Stimulated activated naive B cell treated with anti-CD40 and anti-IgM and Interleukin-4, amounts not matched to agents 10 μg/mL and 1 μg/mL and 100 μg/mL, for 72 hours (primary cell): ENCODE results near the gene PHACTR2.

Source experiments
- ATAC-seq, 2 donors: fragments of 150-1000 bp; cut with Tn5 transposase; replicated peaks; 2 replicates each; pipeline ENCODE4 v1.10.0; 2021; ENCODE audit warnings: moderate library complexity in 1 of 2
- DNase-seq: peaks from one replicate; pipeline ENCODE4 v3.0.0; 2021
- H3K27ac Mint-ChIP-seq: one replicate; pipeline ENCODE4 v1.8.0; 2022; ENCODE audit warnings: mild to moderate bottlenecking, mixed read lengths
- H3K27me3 Mint-ChIP-seq, 2 donors: one replicate each; pipeline ENCODE4 v1.8.0; 2022; ENCODE audit warnings: mixed read lengths in 2 of 2
- H3K36me3 Mint-ChIP-seq, 2 donors: one replicate each; pipeline ENCODE4 v1.8.0; 2022; ENCODE audit warnings: mixed read lengths in 2 of 2, mild to moderate bottlenecking in 1 of 2
- H3K4me1 Mint-ChIP-seq, 2 donors: one replicate each; pipeline ENCODE4 v1.8.0; 2022; ENCODE audit warnings: mixed read lengths in 2 of 2, mild to moderate bottlenecking in 1 of 2
- H3K4me3 Mint-ChIP-seq, 2 donors: one replicate each; pipeline ENCODE4 v1.8.0; 2022; ENCODE audit warnings: mild to moderate bottlenecking in 2 of 2, mixed read lengths in 2 of 2, moderate library complexity in 1 of 2
- H3K9me3 Mint-ChIP-seq, 2 donors: one replicate each; pipeline ENCODE4 v1.8.0; 2022; ENCODE audit warnings: mixed read lengths in 2 of 2, mild to moderate bottlenecking in 1 of 2

Gene PHACTR2

GRCh38 chr6:143746202-143747119, 68.7 kb downstream of the PHACTR2 start:
- no peaks in the 10 kb centered on the region for H3K36me3 Mint-ChIP-seq
- no peaks in the 10 kb centered on the region for H3K9me3 Mint-ChIP-seq
- H3K4me1 Mint-ChIP-seq, result peaks cover 0 to 5% of the 10 kb centered on the region in 2 donors
- H3K27me3 Mint-ChIP-seq, result no peaks in the 10 kb centered on the region
- ATAC-seq, result no peak
- no peak overlapping the region for H3K27ac Mint-ChIP-seq
- DNase-seq, result no peak
- no peak overlapping the region for H3K4me3 Mint-ChIP-seq

GRCh38 chr6:143747347-143747842, 69.6 kb downstream of the PHACTR2 start:
- no peaks in the 10 kb centered on the region for H3K9me3 Mint-ChIP-seq
- no peak overlapping the region for H3K4me3 Mint-ChIP-seq
- DNase-seq (no peak), ATAC-seq (no peak)
- H3K4me1 Mint-ChIP-seq, result peaks cover 0 to 5% of the 10 kb centered on the region in 2 donors
- H3K36me3 Mint-ChIP-seq, result no peaks in the 10 kb centered on the region
- H3K27ac Mint-ChIP-seq, result no peak overlapping the region
- no peaks in the 10 kb centered on the region for H3K27me3 Mint-ChIP-seq

GRCh38 chr6:143749891-143750290, 72.1 kb downstream of the PHACTR2 start:
- Mint-ChIP-seq H3K9me3 (no peaks in the 10 kb centered on the region), H3K4me1 (peaks cover 0 to 5% of the 10 kb centered on the region in 2 donors), H3K4me3 (no peak overlapping the region), H3K27me3 (no peaks in the 10 kb centered on the region), H3K27ac (no peak overlapping the region), H3K36me3 (no peaks in the 10 kb centered on the region)
- DNase-seq (no peak), ATAC-seq (no peak)

GRCh38 chr6:143750877-143751276, 73.1 kb downstream of the PHACTR2 start:
- Mint-ChIP-seq H3K27ac (no peak overlapping the region), H3K27me3 (no peaks in the 10 kb centered on the region), H3K4me1 (peaks cover 0 to under 1% of the 10 kb centered on the region in 2 donors), H3K4me3 (no peak overlapping the region), H3K9me3 (no peaks in the 10 kb centered on the region), H3K36me3 (peaks cover 0 to 5% of the 10 kb centered on the region in 2 donors)
- no peak for DNase-seq
- no peak for ATAC-seq

GRCh38 chr6:143752459-143752858, 74.7 kb downstream of the PHACTR2 start:
- ATAC-seq (no peak), DNase-seq (no peak)
- Mint-ChIP-seq H3K4me1 (no peaks in the 10 kb centered on the region), H3K27me3 (no peaks in the 10 kb centered on the region), H3K4me3 (no peak overlapping the region), H3K36me3 (peaks cover 0 to 8% of the 10 kb centered on the region in 2 donors), H3K9me3 (no peaks in the 10 kb centered on the region), H3K27ac (no peak overlapping the region)

GRCh38 chr6:143753678-143754077, 75.9 kb downstream of the PHACTR2 start:
- Mint-ChIP-seq H3K27me3 (no peaks in the 10 kb centered on the region), H3K4me1 (no peaks in the 10 kb centered on the region), H3K9me3 (no peaks in the 10 kb centered on the region), H3K27ac (no peak overlapping the region), H3K36me3 (peaks cover 0 to 8% of the 10 kb centered on the region in 2 donors), H3K4me3 (no peak overlapping the region)
- ATAC-seq (no peak), DNase-seq (no peak)

GRCh38 chr6:143754204-143754603, 76.4 kb downstream of the PHACTR2 start:
- ATAC-seq, result no peak
- no peaks in the 10 kb centered on the region for H3K27me3 Mint-ChIP-seq
- no peak for DNase-seq
- no peaks in the 10 kb centered on the region for H3K4me1 Mint-ChIP-seq
- peaks cover 0 to 8% of the 10 kb centered on the region in 2 donors for H3K36me3 Mint-ChIP-seq
- no peak overlapping the region for H3K27ac Mint-ChIP-seq
- H3K9me3 Mint-ChIP-seq, result no peaks in the 10 kb centered on the region
- no peak overlapping the region for H3K4me3 Mint-ChIP-seq

- H3K4me1 Mint-ChIP-seq, result no peaks in the 10 kb centered on the region
- H3K4me3 Mint-ChIP-seq, result no peak overlapping the region
- H3K27ac Mint-ChIP-seq, result no peak overlapping the region
- no peaks in the 10 kb centered on the region for H3K9me3 Mint-ChIP-seq
- no peak for ATAC-seq
- H3K27me3 Mint-ChIP-seq, result no peaks in the 10 kb centered on the region
- no peak for DNase-seq
- H3K36me3 Mint-ChIP-seq, result peaks cover 2 to 8% of the 10 kb centered on the region in 2 donors
Measured at GRCh38 chr6:143755301-143755744, 77.6 kb downstream of the PHACTR2 start.

- ATAC-seq, result no peak
- Mint-ChIP-seq H3K4me3 (no peak overlapping the region), H3K27me3 (no peaks in the 10 kb centered on the region), H3K27ac (no peak overlapping the region), H3K4me1 (peaks cover 0 to 2% of the 10 kb centered on the region in 2 donors), H3K36me3 (peaks cover 6 to 8% of the 10 kb centered on the region in 2 donors), H3K9me3 (no peaks in the 10 kb centered on the region)
- DNase-seq, result no peak
Measured at GRCh38 chr6:143757346-143757832, 79.6 kb downstream of the PHACTR2 start.

- ATAC-seq, result no peak
- H3K27ac Mint-ChIP-seq, result no peak overlapping the region
- H3K4me1 Mint-ChIP-seq, result peaks cover 0 to 2% of the 10 kb centered on the region in 2 donors
- no peaks in the 10 kb centered on the region for H3K9me3 Mint-ChIP-seq
- peaks cover 6 to 8% of the 10 kb centered on the region in 2 donors for H3K36me3 Mint-ChIP-seq
- H3K27me3 Mint-ChIP-seq, result no peaks in the 10 kb centered on the region
- no peak overlapping the region for H3K4me3 Mint-ChIP-seq
- no peak for DNase-seq
Measured at GRCh38 chr6:143758551-143758950, 80.8 kb downstream of the PHACTR2 start.

GRCh38 chr6:143759666-143760065, 81.9 kb downstream of the PHACTR2 start:
- Mint-ChIP-seq H3K36me3 (peaks cover 6 to 8% of the 10 kb centered on the region in 2 donors), H3K27me3 (no peaks in the 10 kb centered on the region), H3K4me1 (peaks cover 0 to 2% of the 10 kb centered on the region in 2 donors), H3K9me3 (no peaks in the 10 kb centered on the region), H3K4me3 (no peak overlapping the region), H3K27ac (no peak overlapping the region)
- DNase-seq, result no peak
- ATAC-seq, result no peak

GRCh38 chr6:143761074-143761473, 83.3 kb downstream of the PHACTR2 start:
- H3K27me3 Mint-ChIP-seq, result no peaks in the 10 kb centered on the region

GRCh38 chr6:143762126-143762525, 84.4 kb downstream of the PHACTR2 start:
- H3K27me3 Mint-ChIP-seq, result no peaks in the 10 kb centered on the region
- H3K4me3 Mint-ChIP-seq, result no peak overlapping the region
- DNase-seq (no peak), ATAC-seq (no peak)
- H3K4me1 Mint-ChIP-seq, result peaks cover 0 to 2% of the 10 kb centered on the region in 2 donors
- no peaks in the 10 kb centered on the region for H3K9me3 Mint-ChIP-seq
- no peak overlapping the region for H3K27ac Mint-ChIP-seq
- peaks cover 9 to 11% of the 10 kb centered on the region in 2 donors for H3K36me3 Mint-ChIP-seq

More at GRCh38 chr6:143761074-143761473, 83.3 kb downstream of the PHACTR2 start:
- peaks cover 7 to 9% of the 10 kb centered on the region in 2 donors for H3K36me3 Mint-ChIP-seq
- no peak overlapping the region for H3K27ac Mint-ChIP-seq
- no peak overlapping the region for H3K4me3 Mint-ChIP-seq
- ATAC-seq (no peak), DNase-seq (no peak)
- H3K9me3 Mint-ChIP-seq, result no peaks in the 10 kb centered on the region
- H3K4me1 Mint-ChIP-seq, result peaks cover 0 to 2% of the 10 kb centered on the region in 2 donors

GRCh38 chr6:143765422-143766184, 87.8 kb downstream of the PHACTR2 start:
- ATAC-seq (no peak), DNase-seq (no peak)
- Mint-ChIP-seq H3K4me3 (no peak overlapping the region), H3K9me3 (no peaks in the 10 kb centered on the region), H3K27me3 (no peaks in the 10 kb centered on the region), H3K36me3 (peaks cover 6 to 19% of the 10 kb centered on the region in 2 donors), H3K27ac (no peak overlapping the region), H3K4me1 (peaks cover 0 to 2% of the 10 kb centered on the region in 2 donors)
